Measurements from ENCODE around the gene WHRN.

GRCh38 chr9:114518599-114519022, 13.3 kb upstream of the WHRN start:
- TF ChIP-seq SP1 (IDR thresholded peaks at IDR 0.05) = no peak
- no peak for TF ChIP-seq ZNF384 (IDR thresholded peaks at IDR 0.05)

Measured in HEK293T (cell line).